DMS53 treated with DMSO at 0.1 percent for 48 hours (cell line): Measurements from ENCODE around the gene TRIM63.

Experiments
- DNase-seq: peaks from one replicate; lab custom pipeline; 2025; ENCODE audit not compliant: unreplicated experiment; lab: John Stamatoyannopoulos, UW

Gene TRIM63

DNA sequence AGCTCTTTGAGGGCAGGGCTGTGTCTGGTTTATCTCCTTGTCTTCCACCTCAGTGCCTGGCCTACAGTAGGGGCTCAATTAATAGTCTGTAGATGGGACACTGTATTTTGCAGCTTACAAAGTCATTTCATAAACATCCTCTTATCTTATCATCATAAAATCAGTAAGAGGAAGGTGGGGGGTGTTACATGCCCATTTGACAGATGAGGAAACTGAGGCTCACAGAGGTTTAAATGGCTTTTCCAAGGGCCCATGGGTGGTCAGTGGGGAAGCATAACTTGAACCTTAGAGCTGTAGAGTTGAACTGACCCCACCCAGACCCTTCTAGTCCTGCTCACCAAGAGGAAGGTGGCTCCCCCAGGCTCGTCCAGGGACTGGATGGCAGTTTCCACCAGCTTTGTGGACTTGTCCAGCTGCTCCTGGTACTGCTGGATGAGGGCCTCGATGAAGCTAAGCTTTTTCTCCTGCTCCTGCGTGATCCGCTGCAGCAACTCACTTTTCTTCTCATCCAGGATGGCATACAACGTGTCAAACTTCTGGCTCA, 9.3 kb downstream of the TRIM63 start:
- no peak for DNase-seq

DNA sequence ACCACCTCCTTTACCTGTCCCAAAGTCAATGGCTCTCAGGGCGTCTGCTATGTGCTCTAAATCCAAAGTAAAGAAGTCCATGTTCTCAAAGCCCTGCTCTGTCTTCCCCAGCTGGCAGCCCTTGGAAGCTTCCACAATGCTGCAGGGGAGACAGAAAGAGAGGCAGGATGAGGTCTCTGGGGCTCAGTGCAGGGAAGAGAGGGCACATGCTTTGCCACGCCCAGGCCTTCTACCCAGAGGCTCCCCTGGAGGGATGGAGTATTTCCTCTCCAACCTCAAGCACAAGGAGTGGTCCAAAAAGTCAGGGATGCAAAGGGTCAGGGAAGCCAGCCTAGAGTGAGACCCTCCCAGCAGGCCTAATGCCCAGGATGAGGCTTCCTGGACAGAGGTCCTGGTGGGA, 10.2 kb downstream of the TRIM63 start:
- DNase-seq, result no peak

DNA sequence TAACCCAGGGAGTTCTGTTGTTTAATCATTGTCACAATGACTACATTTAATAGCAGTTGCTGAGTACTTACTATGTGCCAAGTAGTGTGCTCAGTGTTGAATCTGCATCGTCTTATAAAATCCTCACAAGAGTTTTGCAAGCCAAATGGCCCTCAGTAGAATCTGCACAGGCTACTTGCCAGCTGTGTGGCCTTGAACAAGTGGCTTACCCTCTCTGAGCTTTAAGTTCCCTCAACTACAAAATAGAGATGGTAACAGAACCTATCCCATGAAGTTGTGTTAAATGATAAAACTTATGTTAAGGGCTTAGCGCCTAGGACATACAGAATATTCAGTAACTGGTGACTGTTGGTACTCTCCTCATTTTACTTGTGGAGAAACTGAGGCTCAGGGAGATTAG, 12.4 kb downstream of the TRIM63 start:
- no peak for DNase-seq

DNA sequence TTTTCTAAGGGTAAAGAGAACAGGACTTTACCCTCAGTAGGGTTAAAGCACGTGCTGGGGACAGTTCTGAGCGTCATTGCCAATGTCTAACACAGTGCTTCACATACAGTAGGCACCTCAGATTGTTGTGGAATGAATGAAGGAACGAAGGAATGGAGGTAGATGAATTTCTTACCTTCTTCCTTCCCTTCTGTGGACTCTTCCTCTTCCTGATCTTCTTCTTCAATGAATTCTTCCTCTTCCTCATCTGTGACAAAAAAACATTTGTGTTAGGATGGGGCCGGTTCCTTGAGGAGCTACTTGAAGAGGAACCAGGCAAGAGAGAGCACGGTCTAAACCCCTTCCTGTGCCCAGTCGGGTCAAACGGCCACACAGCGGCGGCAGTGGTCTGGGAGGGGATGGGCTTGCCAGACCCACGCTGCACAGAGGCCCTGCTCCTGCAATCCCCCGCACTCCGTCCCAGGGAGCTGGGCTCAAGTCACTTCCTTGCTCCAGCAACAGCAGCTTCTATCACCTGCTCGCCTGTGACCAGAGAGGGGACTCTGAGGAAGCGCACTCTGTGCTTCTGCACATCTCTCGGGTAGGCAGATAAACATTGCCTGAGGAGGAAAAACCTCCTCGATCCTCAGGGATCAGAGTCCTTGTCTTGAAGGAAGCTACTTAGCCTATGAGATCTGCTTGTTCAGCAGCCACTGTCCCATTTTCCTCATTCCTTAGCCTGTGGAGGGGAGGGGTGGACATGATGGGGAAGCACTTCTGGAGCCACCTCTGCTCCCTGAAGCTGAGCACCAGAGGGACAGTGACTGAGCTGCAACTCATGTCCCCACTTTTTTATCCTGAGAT, 13.5 kb downstream of the TRIM63 start:
- no peak for DNase-seq

DNA sequence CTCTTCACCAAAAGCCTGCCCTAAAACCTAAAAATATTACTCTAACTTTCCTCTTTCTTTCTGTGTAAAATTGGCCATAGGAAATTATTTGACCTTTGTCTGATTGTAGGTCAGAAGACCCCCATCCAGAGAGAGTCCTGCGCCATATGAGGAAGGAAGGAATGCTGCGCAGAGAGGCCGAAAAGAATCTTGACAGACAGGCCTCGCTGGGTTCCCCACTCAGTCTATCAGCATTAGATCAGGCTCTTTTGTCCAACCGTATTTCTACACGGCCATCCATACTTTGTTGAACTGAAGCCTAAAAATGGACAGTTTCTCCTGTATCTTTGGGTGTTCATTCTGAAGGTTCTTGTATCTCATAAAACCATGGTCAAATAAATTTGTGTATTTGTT, 17.2 kb downstream of the TRIM63 start:
- no peak for DNase-seq

DNA sequence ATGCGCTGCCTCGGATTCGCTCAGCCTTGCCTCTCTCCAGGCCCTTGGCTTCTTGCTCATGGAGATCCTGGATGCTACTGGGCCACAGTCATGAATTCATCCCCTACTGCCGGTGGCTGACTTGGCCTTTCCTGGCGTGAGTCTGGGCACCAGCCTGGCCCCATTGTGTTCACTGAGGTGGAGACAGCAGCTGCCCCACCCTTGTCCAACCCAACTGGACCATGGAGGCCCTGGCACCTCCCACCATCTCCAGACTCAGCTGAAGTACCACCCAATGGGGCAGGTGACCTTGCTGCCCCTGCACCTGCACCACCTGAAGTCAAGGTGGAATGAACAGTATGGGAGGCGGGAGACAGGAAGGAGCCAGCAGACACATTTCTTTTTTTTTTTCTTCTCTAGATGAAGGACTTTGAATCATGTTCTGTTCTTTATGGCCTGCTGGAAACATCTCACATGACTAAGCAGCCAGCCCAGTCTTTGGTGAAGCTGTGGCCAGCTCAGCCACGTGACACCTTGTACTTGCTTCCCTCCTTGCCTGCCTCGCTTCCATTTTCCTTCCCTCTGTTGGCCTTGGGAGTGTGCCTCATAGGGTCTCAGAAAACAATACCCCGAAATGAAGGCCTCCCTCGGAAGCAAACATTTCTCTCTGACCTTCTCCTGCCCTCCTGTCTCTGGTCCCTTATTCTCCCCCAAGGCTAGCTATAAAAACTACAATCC, 17.7 kb downstream of the TRIM63 start:
- DNase-seq, result no peak

DNA sequence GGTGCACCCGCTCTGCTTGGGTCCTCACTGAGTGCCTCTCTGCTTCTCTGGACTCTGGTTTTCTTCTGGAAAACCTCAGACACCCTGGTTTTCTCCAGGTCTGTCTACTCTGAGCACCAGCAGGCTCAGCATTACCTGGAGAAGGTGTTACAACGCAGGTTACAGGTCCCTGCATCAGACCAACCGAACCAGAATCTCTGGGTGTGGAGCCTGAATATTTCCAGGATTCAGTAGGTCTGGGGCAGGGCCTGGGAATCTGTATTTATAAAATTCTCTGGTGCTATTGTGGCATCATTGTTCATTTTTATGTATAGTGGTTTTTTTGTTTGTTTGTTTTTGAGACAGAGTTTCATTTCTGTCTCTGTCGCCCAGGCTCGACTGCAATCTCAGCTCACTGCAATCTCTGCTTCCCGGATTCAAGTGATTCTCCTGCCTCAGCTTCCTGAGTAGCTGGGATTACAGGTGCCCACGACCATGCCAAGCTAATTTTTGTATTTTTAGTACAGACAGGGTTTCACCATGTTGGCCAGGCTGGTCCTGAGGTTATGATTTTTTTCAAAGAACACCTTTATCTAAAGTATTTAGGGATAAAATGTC, 20.1 kb downstream of the TRIM63 start:
- no peak for DNase-seq

DNA sequence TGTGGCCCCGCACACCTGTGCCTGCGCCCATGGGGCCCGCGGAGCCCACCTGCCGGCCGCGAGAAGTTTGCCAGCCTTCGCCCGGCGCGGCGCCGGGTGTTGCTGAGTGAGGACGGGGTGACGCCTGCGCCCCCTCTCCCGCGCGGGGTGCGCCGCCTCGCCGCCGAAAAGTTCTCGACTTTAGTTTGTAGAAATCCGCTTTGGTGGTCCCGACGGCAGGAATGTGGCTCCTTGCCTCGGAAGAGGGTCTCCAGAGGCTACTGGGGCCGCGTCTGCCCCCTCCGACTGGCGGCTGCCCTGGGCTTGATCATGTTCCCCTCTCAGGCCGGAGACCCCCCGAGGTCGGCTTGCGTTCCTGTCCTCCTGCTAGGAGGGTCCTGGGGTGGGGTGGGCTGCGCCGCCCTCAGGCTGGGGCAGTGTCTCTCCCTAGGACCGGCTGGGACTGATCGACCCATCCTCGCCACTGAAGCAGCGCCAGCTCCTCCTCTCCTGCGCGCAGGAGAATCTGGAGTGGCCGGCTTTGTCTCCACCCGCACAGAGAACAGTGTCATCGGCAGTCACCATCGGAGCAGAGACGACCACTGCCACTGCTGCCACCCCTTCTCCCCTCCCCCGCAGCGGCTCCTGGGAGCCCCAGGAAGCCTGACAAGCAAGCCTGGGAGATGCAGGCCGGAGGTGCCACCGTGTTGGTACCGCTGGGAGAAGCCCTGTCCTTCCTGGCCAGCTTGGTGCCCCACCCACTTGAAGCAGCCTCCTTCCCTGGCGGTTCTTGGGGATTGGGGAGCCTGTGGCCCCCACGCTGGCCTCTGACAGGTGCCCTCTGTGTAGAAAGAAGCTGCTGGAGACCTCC, 21.0 kb downstream of the TRIM63 start:
- DNase-seq, result no peak

DNA sequence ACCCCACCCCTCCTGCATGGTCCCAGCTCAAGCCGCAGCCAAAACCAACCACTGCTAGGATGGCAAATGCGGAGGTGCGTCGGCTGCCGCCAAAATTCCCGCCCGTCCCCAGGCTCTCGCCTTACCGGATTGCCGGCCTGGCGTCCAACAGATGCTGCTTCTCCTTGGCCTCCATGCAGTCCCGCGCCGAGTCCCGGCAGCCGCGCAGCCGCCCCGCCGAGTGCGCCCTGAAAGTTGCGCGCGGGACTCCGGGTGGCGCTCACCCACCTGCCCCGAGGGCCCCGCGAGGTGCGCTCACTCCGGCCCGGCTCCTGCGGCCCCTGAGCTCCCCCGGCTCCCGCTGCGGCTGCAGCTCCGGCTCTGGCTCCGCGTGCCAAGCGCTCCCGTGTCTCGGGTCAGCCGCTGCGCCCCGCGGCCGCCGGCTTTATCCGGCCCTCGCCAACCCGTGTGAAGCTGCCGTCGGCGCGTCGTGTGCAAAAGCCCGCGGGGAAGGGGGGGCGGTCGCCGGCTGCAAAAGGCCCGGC, 21.6 kb downstream of the TRIM63 start, which contains the start of gene SLC30A2:
Gene SLC30A2 (minus strand): TSS at position 397 of the 524 bp plus-strand sequence. CDS start 222 bp downstream, at position 175.
- DNase-seq, result no peak

DNA sequence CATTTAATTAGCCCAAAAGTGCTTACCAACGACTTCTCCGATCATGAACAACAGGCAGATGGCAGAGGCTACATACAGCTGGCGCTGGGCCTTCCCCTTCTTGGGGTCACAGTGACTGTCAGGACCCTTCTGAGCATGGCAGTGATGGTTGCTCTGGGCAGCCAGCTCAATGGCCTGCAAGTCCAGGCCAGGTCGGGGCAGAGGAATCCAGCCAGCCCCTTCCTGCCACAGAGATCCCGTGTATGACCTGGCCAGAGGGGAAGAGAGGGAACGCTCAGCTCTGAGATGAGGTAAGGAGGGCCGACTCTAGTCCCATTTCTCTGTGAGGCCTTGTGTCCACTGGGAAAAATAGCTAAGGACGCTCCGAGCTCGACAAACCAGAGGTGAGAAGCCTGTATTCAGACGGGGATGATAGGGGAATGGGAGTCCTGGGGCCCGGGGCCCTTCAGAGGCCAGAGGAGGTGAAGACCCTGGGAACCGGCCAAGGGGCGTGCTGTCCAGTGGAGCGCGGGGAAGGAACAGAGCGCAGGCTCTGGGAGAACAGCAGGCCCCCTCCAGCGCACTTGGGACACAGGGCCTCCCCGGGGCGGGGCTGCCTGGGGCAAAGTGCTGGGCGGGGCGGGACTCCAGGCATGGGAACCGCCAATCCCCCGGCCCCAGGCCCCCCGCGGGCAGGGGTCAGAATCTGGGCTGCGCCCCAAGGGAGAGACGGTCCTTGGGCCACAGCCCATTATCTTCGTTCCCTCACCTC, 22.3 kb downstream of the TRIM63 start:
- DNase-seq, result no peak

DNA sequence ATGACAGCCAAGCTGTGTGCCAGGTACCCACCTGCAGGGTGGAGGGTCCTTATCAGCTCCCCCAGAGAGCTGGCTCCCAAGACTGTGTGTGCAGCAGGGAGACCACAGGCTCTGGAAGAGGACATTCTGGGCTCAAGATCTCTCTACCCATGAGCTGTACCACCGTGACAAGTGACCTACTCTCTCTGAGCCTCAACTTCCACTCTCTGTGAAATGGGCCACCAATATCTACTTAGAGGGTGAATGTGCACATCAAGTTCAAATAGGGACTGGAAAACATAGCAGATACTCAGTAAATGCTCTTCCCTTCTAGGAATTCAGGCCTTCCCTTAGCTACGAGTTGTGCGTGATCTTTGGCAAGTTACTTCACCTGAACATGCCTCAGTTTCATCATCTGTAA, 23.0 kb downstream of the TRIM63 start:
- no peak for DNase-seq

DNA sequence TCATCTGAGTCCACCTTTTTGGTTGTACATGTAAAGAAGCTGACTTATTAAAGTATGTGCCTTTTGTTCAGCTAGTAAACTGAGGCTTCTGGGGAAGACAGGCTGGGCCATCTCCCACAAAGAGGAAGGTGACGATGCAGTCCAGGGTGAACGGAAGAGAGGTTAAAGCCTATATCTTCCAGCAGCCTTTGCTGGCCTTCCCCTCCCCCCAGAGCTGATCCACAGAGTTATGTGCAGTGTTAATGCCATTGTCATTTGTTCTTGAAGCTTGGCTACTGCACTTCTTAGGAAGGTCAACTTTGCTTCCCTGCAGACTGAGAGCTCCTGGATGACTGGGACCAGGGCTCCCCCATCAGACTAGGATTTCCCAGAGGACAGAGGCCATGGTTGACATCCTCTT, 23.7 kb downstream of the TRIM63 start:
- no peak for DNase-seq

DNA sequence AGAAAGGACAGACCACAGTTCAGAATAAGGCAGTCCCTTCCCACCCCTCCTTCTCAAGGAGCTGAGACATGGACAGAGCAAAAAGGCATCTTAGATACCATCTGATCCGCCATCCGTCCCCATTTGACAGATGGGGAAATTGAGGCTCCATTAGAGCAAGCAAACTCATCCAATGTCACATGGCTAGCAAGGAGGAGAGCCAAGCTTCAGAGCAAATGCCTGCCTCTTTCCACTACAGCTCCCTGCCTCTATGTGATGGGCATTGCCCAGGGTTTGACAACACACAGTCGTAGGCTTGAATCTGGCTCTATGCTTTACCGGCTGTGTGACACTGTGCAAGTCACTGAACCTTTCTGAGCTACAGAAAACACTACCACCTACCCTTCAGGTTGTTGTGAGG, 25.5 kb downstream of the TRIM63 start:
- no peak for DNase-seq

DNA sequence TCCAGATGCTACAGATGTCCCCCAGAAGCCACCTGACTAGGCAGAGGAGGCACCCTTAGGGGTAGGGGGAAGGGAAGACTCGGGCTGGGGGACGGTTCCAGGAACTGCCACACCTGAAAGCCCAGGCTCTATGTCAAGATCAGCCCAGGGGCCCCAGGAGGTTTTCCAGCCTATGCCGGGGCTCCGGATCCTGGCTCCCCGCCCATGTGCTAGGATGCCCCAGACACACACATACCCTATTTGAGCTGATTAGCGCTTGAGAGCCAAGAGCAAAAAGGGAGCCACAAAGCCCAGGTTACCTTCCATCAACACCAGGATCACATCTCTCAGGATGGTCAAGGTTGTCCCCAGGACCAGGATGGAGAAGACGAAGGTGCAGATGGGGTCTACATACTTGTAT, 26.0 kb downstream of the TRIM63 start:
- DNase-seq, result no peak

DNA sequence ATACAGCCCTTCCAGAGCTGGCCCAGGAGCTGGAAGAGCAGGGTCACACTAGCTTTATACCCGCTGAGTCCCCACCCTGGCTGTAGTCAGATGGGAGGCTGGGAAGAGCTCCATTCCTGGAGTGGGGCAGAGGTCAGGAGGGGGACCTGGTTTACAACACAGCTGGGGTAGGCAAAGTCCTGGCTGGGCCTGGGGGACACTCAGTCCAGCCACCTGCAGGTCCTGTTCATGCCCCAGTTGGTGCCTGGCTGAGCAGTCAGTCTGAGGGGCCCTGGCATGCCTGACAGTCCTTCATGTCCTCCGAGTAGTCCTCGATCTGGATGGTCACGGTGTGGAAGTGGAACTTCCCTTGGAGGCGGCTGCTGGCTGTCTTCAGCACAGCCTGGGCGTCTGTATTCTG, 28.5 kb downstream of the TRIM63 start:
- no peak for DNase-seq

DNA sequence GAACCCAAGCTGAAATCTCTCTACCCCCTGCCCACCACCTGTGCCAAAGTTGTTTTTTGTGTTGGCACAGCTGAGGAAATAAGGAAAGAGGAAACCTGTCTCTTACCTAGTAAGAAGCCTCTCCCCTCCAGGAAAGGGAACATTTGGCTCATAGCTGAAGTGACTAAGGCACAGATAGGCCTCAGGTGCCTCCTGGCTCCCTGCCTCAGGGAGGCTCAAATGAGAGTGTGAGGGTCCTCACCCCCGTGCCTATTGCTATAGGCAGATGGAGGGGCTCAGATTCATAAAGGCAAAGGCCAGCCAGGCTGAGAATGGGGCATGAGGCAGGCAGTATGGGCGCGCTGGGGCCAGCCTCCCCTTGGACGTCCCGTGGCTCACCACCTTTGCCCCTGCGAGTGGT, 29.0 kb downstream of the TRIM63 start:
- no peak for DNase-seq

DNA sequence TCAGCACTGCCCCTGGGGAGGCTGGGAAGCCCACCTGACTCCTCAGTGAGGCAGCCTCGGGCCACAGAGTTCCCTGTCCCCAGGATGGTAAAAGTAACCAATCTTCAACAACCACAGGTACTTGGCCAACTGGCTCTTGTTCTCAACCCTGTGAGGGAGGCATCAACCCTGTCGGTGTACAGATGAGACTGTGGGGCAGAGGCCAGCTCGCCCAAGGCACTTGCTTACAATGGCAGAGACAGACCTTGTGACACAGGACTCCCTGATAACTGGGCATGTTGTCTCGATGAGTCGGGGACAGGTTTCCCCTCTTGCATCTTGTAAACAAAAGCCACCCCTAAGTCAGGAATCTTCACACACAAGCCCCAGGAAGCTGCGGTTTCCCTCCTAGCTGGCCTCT, 29.5 kb downstream of the TRIM63 start:
- DNase-seq, result no peak

DNA sequence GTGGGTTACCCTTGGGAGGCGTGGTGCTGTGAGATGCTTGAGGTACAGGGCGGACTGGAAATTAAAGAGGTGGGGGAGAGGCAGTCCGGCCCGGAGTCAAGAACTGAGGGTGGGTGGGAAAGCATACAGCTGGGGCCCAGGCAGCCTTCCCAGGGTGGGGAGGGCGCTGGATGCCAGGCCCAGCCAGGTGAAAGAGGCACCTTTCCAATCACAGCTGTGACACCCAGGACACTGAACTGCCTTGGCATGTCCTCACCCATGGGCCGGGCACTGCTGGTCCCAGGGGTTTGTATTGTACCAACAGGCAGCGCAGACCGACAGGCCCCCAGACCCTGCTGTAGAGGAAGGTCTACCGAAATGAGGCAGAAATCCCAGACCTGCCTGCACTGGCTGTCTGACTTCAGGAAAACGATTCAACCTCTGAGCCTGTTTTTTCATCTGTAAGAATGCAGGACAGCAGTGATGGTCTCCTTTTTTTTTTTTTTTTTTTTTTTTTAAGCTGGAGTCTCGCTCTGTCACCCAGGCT, 30.6 kb downstream of the TRIM63 start:
- no peak for DNase-seq

DNA sequence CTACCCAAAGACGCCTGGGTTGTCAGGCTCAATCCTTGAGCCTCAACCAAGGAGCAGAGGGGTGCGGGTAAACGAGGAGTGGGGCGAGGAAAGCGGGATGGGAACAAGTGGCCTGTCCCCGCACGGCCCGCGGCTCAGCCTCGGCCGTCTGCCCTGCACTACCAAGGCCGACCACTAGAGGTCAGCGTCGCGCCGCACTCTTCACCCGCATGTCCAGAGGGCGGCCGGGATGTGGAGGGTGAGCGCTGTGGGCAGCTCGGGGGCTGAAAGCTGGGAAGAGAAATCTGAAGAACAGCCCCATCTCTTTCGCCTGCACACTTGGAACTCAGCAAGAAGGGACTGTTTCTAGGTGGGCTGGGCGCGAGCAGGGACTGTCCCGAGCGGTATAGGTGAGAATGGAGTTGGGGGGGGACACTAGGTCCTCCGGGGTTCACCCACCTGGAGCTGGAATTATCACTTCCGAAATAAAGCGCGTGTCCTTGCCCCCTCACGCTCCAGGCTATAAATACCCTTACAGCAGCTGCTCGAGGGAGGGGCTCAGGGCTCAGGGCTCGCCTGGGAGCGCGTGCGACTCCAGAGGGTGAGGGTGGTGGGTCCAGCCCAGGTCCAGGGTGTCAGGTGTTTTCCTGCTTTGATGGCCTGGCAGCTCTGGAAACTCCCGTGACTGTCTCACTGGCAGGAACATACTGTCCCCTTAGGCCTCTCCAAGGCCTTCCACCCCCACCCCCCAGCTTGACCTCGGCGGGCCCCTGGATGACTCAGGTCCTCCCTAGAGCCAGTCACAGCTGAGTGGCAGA, 31.3 kb downstream of the TRIM63 start:
- peak; percentile 68 for DNase-seq
